GM19193 (cell line): Measurements from ENCODE around the gene GON4L.

ENCODE experiments used
- POLR2A ChIP-seq: IDR thresholded peaks from 4 replicates; pipeline ENCODE4 v1.6.1; 2011; ENCODE audit not compliant: insufficient read depth, insufficient read length; ENCODE audit errors: extremely low read depth

The GON4L gene

DNA sequence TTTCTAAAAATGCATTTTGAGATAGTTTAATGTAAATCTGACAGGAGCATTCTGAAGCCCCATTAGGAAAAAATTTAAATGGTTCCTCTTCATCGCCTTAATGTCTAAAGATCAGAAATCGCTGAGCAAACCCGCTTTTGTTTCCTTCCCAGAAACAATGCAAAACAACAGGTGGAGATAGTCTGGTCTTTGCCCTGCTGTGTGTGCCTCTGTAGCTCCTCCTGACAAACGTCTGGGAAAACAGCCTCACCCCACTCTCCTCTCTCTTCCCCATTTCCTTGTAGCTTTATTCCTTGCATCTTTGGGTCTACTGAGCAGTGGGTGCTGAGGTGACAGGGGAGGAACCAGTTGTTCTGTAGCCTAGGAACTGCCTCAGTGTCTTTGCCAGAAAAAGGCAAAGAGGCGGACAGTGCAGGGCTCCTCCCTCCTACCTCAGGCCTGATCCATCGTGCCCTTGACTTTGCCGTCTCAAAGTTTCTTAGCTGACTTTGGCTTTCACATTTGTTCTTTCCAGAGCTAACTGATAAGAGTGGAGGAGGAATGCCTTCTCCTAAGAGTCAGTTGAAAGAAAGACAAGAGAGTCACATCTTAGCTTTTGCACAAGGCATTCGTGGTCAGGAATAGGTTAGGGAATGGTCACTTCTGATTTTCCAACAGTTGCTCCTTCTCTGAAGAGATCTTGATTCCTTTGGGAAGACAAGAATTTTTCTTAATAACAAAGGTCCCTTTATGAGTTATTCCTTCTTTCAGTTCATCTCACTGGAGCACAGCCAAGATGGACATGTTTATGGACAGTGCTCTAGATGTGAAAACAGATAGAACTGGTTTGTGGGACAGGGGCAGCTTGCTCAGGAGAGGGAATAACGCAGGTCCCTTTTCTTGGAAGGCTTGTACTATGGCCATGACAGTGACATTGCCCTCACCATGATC, 27.3 kb upstream of the GON4L start:
- no peak for TF ChIP-seq POLR2A

DNA sequence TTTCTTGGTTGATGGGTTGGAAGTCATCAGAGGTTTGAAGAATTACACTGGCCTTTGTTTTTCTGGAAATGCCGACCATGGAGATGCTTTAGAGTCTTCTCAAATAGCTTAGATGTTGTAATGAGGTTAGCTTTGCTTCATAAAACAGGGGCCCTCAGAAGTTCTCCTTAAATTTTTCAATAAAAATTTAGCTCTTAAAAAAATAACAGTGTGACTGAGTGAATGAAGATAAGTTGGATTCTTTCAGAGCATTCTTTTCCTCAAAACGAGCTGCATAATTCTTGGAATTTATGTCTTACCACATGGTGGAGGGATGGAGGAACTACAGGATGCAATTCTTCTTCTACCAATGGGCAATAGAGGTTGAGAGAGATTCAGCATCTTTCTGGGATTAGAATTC, 25.8 kb upstream of the GON4L start:
- TF ChIP-seq POLR2A: no peak

DNA sequence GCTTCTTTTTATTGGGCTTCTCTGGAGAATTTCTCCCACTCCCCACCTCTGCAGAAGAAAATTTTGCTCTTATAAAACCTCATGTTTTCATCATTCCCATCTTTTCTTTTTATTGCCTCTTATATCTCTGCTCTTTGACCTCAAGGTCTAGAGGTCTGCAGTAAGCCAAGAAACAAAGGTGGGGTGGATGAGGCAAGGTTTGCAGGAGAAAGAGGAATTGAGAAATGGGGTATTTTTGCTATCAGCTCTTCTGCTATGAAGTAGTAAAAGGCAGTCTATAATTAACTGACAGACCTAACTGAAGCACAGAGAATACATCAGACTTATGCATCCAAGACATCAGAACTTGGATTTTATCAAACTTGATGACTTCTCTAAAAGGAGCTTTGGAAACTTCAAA, 25.2 kb upstream of the GON4L start:
- no peak for TF ChIP-seq POLR2A

DNA sequence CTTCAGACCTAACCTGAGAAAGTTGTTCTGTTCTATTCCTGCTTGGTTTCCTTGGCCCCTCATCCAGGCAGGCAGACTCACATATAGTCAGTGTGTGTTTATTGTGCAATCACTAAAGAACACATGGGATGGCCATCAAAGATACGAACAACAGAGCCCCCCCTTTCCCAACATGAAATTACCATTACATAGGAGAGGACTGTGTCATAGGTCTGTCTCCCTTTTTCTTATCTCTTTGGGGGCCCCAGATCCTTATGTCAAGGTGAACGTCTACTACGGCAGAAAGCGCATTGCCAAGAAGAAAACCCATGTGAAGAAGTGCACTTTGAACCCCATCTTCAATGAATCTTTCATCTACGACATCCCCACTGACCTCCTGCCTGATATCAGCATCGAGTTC, 23.9 kb upstream of the GON4L start:
- no peak for TF ChIP-seq POLR2A

GRCh38 chr1:155880251-155880650, 23.2 kb upstream of the GON4L start:
- no peak for TF ChIP-seq POLR2A

GRCh38 chr1:155877945-155878344, 20.9 kb upstream of the GON4L start:
- no peak for TF ChIP-seq POLR2A

- no peak for TF ChIP-seq POLR2A
These were observed 16.8 kb upstream of the GON4L start for GRCh38 chr1:155873860-155874259.

- TF ChIP-seq POLR2A: no peak
These were observed 15.5 kb upstream of the GON4L start for GRCh38 chr1:155872527-155872926.

DNA sequence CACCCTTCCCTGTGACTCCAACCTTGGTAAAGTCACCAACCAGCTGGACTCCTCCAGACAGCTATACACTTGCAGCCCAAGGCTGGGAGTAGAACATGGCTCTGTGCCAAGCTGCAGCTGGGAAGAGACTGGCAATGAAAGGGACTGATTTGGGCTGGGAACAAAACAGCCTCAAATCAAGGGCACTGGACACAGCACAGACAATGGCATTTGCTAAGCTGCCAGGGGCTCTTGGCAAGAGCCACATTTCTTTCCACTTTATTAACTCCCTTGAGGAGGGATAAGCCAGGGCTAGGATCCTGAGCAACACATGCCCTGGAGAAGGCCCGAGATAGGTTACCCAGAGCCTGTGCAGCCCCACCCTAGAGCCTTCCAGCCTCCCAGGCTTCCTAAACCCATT, 14.4 kb upstream of the GON4L start:
- no peak for TF ChIP-seq POLR2A

- TF ChIP-seq POLR2A: no peak
These were observed 10.8 kb upstream of the GON4L start for GRCh38 chr1:155867766-155868165.

- TF ChIP-seq POLR2A: no peak
These were observed 7.4 kb upstream of the GON4L start for GRCh38 chr1:155864393-155864792.

GRCh38 chr1:155861896-155862295, 4.9 kb upstream of the GON4L start:
- TF ChIP-seq POLR2A: no peak

GRCh38 chr1:155860970-155861510, 4.0 kb upstream of the GON4L start:
- TF ChIP-seq POLR2A: no peak

DNA sequence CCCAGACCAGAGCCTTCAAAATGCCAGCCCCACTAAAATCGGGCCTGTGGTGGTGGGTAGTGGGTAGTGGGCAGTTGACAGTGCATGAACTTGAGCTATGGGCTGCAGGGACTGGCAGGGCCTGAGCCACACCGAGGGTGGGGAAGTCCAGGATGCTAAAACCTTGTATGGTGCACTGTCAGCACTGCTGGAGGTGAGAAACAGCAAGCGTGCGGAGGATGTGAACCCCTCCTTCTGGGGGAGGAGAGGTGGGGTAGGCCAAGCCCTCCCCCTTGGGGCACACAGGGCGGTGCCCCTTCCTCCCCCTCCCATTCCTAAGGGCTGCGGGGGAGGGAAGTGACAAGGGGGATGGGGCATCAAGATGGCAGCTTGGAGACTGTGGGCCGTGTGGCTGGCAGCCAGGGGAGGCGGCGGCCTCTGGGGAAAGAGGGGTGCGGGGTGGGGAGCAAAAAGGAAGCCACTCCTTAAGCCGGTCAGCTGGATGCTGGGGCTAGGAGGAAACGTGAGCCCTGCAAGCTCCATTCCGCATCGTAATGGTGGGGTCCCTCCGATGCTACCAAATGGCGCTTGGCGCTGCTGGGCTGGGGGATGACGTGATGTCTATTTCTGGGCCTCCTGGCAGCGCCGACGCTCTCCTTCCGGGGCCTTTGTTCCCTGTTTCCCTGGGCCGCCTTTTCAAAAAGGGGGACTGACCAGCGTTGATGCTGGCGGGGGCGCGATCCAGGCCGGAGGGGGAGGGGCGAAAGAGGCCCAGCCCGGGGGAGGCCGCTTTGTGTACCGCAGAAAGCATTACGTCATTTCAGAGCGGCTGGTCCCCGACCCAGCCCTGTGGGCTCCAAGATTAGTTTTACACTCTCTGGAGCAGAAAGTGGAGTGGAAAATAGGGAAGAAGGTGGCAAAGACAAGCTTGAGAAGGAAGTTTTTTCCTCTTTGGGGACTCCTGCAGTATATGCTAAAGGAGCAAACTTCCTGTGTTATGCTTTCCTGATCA, 3.2 kb upstream of the GON4L start:
- peak; percentile 42 for TF ChIP-seq POLR2A

- peak; percentile 57 for TF ChIP-seq POLR2A
These were observed 2.3 kb upstream of the GON4L start, which contains the start of gene SYT11 for GRCh38 chr1:155859234-155859829. TSS of gene SYT11 (plus strand) at chr1:155859567. CDS start at chr1:155859762, 195 bp downstream.
